Progenitor cell of endocrine pancreas (in vitro differentiated cells): ENCODE measurements around the gene LMNB1. TPM values are rescaled to one million over a fixed set of nuclear protein-coding genes. Genes with fewer than 3 reads are reported as not detected.

Experiments
- DNase-seq: peaks from one replicate; pipeline ENCODE4 v3.0.0; 2021; ENCODE audit warnings: low spot score; ENCODE audit not compliant: unreplicated experiment
- H3K27ac Mint-ChIP-seq: 2 replicates; pipeline ENCODE4 v1.8.0; 2021; ENCODE audit warnings: mild to moderate bottlenecking, moderate library complexity, mixed read lengths
- H3K27me3 Mint-ChIP-seq: 2 replicates; pipeline ENCODE4 v1.8.0; 2021; ENCODE audit warnings: mixed read lengths
- H3K36me3 Mint-ChIP-seq: 2 replicates; pipeline ENCODE4 v1.8.0; 2022; ENCODE audit warnings: mixed read lengths; ENCODE audit not compliant: insufficient read depth
- H3K4me1 Mint-ChIP-seq: 2 replicates; pipeline ENCODE4 v1.8.0; 2021; ENCODE audit warnings: low read depth, mixed read lengths
- H3K4me3 Mint-ChIP-seq: 2 replicates; pipeline ENCODE4 v1.8.0; 2021; ENCODE audit warnings: low read depth, mild to moderate bottlenecking, moderate library complexity, mixed read lengths
- H3K9me3 Mint-ChIP-seq: 2 replicates; pipeline ENCODE4 v1.8.0; 2021; ENCODE audit warnings: low read depth, mixed read lengths
- total RNA-seq: library from RNA; stranded (reverse); gene quantifications from 2 replicates; pipeline ENCODE4 v1.2.1, GENCODE V29; 2021
- TF ChIP-seq, protein P1 (sequence below): fragments of 200-600 bp; sonication (generic); IDR thresholded peaks from one replicate; pipeline ENCODE4 v1.5.0; 2021; ENCODE audit warnings: antibody characterized with exemption, mild to moderate bottlenecking; ENCODE audit not compliant: unreplicated experiment

The LMNB1 gene
- total RNA-seq, 1 donor from 2014 or later: 152 TPM

GRCh38 chr5:126847456-126847820 is 70.5 kb downstream of the LMNB1 start:
- H3K9me3 Mint-ChIP-seq: no peaks in the 10 kb centered on the region
- TF ChIP-seq, protein P1, sequence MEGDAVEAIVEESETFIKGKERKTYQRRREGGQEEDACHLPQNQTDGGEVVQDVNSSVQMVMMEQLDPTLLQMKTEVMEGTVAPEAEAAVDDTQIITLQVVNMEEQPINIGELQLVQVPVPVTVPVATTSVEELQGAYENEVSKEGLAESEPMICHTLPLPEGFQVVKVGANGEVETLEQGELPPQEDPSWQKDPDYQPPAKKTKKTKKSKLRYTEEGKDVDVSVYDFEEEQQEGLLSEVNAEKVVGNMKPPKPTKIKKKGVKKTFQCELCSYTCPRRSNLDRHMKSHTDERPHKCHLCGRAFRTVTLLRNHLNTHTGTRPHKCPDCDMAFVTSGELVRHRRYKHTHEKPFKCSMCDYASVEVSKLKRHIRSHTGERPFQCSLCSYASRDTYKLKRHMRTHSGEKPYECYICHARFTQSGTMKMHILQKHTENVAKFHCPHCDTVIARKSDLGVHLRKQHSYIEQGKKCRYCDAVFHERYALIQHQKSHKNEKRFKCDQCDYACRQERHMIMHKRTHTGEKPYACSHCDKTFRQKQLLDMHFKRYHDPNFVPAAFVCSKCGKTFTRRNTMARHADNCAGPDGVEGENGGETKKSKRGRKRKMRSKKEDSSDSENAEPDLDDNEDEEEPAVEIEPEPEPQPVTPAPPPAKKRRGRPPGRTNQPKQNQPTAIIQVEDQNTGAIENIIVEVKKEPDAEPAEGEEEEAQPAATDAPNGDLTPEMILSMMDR: no peak
- no peak for DNase-seq
- peaks cover 30% of the 10 kb centered on the region for H3K27me3 Mint-ChIP-seq
- H3K4me3 Mint-ChIP-seq: no peak overlapping the region
- peaks cover 35% of the 10 kb centered on the region for H3K4me1 Mint-ChIP-seq
- no peaks in the 10 kb centered on the region for H3K36me3 Mint-ChIP-seq
- H3K27ac Mint-ChIP-seq: no peak overlapping the region

GRCh38 chr5:126847826-126848251 is 70.9 kb downstream of the LMNB1 start:
- Mint-ChIP-seq H3K27ac (no peak overlapping the region), H3K27me3 (peaks cover 26% of the 10 kb centered on the region), H3K9me3 (no peaks in the 10 kb centered on the region), H3K4me1 (peaks cover 35% of the 10 kb centered on the region), H3K4me3 (no peak overlapping the region), H3K36me3 (no peaks in the 10 kb centered on the region)
- TF ChIP-seq, protein P1: no peak
- no peak for DNase-seq

DNA sequence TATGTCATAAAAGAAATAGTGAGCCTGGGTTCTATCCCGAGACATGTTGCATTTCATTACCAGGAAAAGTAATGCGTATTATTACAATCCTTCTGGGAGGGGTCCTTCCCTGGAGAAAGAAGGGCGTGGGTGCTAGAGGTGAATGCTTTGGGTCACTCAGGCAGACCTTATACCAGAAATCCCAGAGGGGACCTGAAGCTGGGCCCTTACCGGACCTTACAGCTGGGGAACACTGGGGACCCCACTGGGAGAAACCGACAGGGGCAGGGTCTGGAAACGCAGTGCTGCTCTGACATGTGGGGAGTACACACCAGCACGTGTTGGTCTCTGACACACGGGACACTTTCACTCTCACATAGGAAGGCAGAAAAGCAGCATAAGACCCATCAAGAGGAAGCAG is 71.3 kb downstream of the LMNB1 start:
- Mint-ChIP-seq H3K4me1 (peaks cover 35% of the 10 kb centered on the region), H3K27ac (no peak overlapping the region), H3K9me3 (no peaks in the 10 kb centered on the region), H3K36me3 (peaks cover 3% of the 10 kb centered on the region), H3K27me3 (peaks cover 22% of the 10 kb centered on the region), H3K4me3 (no peak overlapping the region)
- TF ChIP-seq, protein P1: no peak
- DNase-seq: no peak

DNA sequence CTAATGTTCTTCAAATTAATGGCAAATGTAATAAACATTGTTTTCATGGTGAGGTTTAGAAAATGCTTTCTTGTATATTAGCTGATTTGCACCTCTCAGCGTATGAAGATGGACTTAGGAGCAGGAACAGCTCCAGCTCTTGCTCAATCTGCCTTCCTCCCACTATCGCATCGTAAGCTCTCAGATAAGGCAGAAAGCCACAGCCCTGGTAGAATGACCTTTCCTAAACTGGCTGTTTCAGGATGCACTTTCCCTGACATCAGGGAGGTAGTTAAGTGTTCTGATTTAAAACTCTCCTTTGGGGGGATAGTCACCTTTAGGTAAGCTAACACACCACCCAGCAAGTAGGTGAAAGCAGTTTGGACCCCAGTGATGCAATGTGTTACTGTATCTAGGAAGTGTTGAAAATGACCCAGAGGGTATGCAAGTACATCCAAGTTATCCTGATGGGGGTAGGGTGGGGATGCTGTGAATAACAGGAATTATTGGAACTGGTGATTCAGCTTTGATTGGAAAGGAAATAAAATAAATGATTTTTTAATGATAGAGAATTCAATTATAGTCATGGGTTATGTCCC is 72.3 kb downstream of the LMNB1 start:
- DNase-seq: no peak
- TF ChIP-seq, protein P1: no peak
- H3K4me1 Mint-ChIP-seq: peaks cover 30% of the 10 kb centered on the region

DNA sequence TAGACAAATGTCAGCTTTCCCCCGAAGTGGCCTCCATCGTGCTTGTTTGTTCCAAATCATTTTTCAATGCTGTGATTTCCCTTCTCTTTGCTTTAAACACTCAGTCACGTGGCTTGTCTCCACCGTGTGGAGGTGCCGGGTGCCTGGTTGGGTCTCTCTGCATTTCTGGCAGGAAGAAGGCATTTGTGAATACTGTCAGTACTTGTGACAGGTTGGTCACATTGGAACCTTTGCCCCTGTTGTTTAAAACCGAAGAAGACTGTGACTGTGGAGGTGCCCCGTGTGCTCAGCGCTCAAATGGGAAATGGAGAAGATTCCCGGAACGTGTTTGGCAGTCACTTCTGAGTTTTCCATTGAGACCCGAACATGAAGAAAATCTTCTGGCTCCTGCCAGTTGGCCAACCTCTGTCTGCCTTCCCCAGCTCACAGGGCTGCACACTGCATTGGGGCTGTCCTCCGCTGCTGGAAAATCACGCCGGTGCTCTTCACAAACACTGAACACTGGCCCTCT is 74.6 kb downstream of the LMNB1 start:
- no peaks in the 10 kb centered on the region for H3K27me3 Mint-ChIP-seq
- DNase-seq: no peak
- TF ChIP-seq, protein P1: no peak
- peaks cover 16% of the 10 kb centered on the region for H3K36me3 Mint-ChIP-seq
- H3K9me3 Mint-ChIP-seq: no peaks in the 10 kb centered on the region
- no peak overlapping the region for H3K27ac Mint-ChIP-seq
- H3K4me3 Mint-ChIP-seq: no peak overlapping the region
- H3K4me1 Mint-ChIP-seq: peaks cover 24% of the 10 kb centered on the region

More for the DNA sequence above, 72.3 kb downstream of the LMNB1 start:
- H3K36me3 Mint-ChIP-seq: peaks cover 9% of the 10 kb centered on the region
- H3K9me3 Mint-ChIP-seq: no peaks in the 10 kb centered on the region
- H3K27ac Mint-ChIP-seq: peak overlapping the region; percentile 3
- H3K4me3 Mint-ChIP-seq: no peak overlapping the region
- H3K27me3 Mint-ChIP-seq: peaks cover 13% of the 10 kb centered on the region
